BLaER1 treated with 17β-estradiol and CSF1 and Interleukin-3, amounts not matched to agents 10 nM and 100 nM (cell line): ENCODE data around the gene PXYLP1.

ENCODE experiments used
- H3K27ac ChIP-seq, 11 experiments: shearing (Covaris generic); formaldehyde crosslinking; 2 replicates each; pipeline ENCODE4 v1.8.1; 2022
- H3K27me3 ChIP-seq, 11 experiments: shearing (Covaris generic); formaldehyde crosslinking; 2 replicates each; pipeline ENCODE4 v1.8.1; 2022
- H3K36me3 ChIP-seq, 11 experiments: shearing (Covaris generic); formaldehyde crosslinking; 2 replicates each; pipeline ENCODE4 v1.8.1; 2022
- H3K4me1 ChIP-seq, 10 experiments: shearing (Covaris generic); formaldehyde crosslinking; 2 replicates each; pipeline ENCODE4 v1.8.1; 2022
- H3K4me2 ChIP-seq, 11 experiments: shearing (Covaris generic); formaldehyde crosslinking; 2 replicates each; pipeline ENCODE4 v1.8.1; 2022
- H3K4me3 ChIP-seq, 10 experiments: shearing (Covaris generic); formaldehyde crosslinking; 2 replicates each; pipeline ENCODE4 v1.8.1; 2022
- H3K9ac ChIP-seq, 11 experiments: shearing (Covaris generic); formaldehyde crosslinking; 2 replicates each; pipeline ENCODE4 v1.8.1; 2022
- H3K9me3 ChIP-seq, 11 experiments: shearing (Covaris generic); formaldehyde crosslinking; replicated peaks in 1 of 11; 2 replicates each; pipeline ENCODE4 v1.8.1; 2022
- H4K20me1 ChIP-seq, 11 experiments: shearing (Covaris generic); formaldehyde crosslinking; 2 replicates each; pipeline ENCODE4 v1.8.1; 2022
- Cebpa-rat ChIP-seq, 11 experiments: shearing (Covaris generic); IDR thresholded peaks; 2 replicates each; pipeline ENCODE4 v1.8.1; 2022

Gene PXYLP1

DNA sequence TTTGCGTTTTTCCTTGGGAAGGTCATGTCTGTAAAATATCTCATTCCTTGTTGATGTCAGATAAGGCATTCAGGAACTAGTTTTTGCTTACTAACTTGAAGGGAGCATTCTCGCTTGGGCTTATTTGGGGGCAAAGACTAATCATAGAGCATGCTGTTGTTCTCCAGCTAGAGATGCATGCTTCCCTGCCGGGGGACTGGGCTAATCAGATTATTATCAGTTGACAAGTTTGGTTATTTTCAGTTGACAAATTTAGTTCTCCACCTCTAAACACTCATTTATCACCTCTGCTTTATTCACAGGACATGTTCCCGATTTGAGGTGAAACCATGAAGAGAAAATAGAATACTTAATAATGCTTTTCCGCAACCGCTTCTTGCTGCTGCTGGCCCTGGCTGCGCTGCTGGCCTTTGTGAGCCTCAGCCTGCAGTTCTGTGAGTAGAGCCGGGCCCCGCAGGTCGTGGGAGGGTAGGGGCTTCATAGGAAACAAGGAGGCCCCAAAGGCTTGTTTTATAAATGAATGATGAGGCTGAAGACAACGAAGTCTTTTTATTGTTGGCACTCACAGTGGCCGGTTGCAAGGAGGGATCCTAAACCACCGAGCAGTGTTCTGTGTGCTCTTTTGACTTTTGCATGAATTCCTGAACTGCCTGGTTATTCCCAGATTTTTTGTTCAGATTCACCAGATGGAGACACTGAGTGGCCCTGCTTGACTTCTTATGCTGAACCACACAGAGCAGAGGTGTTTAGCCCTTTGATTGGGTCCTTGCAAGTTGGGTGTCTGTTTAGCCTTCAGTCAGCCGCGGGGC is 28.4 kb downstream of the PXYLP1 start:
- no peak for TF ChIP-seq Cebpa-rat (IDR thresholded peaks at IDR 0.05)

DNA sequence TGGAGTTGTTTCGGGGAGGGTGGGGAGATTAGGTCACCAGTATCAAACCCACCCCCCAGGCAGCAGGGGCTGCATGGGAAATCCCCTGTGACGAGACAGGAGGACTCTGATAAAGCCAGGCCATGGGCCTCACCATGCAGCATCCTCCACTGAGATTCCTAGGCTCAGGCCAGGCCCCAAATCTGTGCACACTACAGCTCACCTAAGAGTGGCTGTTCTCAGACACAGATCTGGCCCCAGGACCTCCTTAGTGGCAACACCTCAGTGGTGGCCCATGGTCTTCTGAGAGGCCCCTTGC is 29.0 kb downstream of the PXYLP1 start:
- H3K9me3 ChIP-seq, result peaks cover 0 to 4% (median 0%) of the 10 kb centered on the region in 11 experiments; a peak in 1 of 22 replicates
- H3K9ac ChIP-seq, result no peak overlapping the region
- no peaks in the 10 kb centered on the region for H3K27me3 ChIP-seq
- H3K4me1 ChIP-seq, result peaks cover 0 to 20% (median 7%) of the 10 kb centered on the region in 10 experiments; a peak in 11 of 20 replicates
- no peaks in the 10 kb centered on the region for H4K20me1 ChIP-seq
- H3K4me3 ChIP-seq, result no peak overlapping the region
- TF ChIP-seq Cebpa-rat (IDR thresholded peaks at IDR 0.05), result no peak
- H3K27ac ChIP-seq, result no peak overlapping the region
- H3K36me3 ChIP-seq, result peaks cover 0 to 39% (median 23%) of the 10 kb centered on the region in 11 experiments; a peak in 7 of 22 replicates
- H3K4me2 ChIP-seq, result no peak overlapping the region

More for the DNA sequence above, 28.4 kb downstream of the PXYLP1 start:
- Histone ChIP-seq H3K9ac (no peak overlapping the region), H3K27me3 (no peaks in the 10 kb centered on the region), H4K20me1 (no peaks in the 10 kb centered on the region), H3K9me3 (peaks cover 0 to 4% (median 0%) of the 10 kb centered on the region in 11 experiments; a peak in 1 of 22 replicates), H3K4me3 (no peak overlapping the region), H3K27ac (no peak overlapping the region), H3K4me2 (no peak overlapping the region), H3K4me1 (peaks cover 0 to 20% (median 7%) of the 10 kb centered on the region in 10 experiments; a peak in 12 of 20 replicates), H3K36me3 (peaks cover 0 to 36% (median 23%) of the 10 kb centered on the region in 11 experiments; a peak in 7 of 22 replicates)

DNA sequence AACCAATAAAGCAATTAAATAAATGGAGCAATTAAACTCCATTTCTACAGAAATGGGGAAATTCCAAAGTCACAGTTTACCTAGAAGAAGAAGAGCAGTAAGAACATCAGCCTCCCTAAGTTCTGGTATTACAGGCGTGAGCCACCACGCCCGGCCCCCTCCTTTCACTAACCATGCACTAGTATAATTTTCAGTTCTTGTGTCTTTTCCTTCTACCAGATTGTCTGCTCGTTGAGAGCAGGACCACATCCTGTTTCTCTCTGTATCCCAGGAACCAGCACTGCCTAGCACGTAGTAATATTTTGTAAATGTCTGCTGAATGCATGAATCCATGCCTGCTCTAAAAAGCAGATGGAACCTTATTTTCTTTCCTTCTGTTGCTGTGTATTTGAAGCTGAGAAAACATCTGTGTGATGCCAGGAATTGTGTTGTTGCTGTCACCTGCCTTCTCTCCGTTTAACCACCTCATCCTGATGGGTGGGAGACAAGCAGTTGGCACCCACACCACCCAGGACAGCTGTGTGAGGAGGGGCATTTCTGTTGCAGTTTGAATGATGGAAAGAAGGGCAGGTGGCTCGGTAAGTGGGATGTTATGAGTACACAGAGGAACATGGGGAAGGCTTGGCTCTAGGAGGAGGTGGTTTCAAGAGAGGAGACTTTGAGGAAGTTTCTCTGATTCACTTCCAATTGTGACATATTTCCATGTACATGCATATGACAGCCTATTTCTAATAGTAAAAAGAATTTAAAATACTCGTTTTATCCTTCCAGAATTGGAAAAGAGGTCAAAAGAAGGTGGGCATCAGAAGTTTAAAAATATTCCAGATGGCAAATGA is 30.1 kb downstream of the PXYLP1 start:
- H3K4me1 ChIP-seq, result peaks cover 2 to 20% (median 11%) of the 10 kb centered on the region in 10 experiments; a peak in 16 of 20 replicates
- no peak for TF ChIP-seq Cebpa-rat (IDR thresholded peaks at IDR 0.05)
- H4K20me1 ChIP-seq, result no peaks in the 10 kb centered on the region
- H3K36me3 ChIP-seq, result peaks cover 0 to 39% (median 23%) of the 10 kb centered on the region in 11 experiments; a peak in 7 of 22 replicates
- H3K9ac ChIP-seq, result no peak overlapping the region
- H3K4me3 ChIP-seq, result no peak overlapping the region
- H3K4me2 ChIP-seq, result peak overlapping the region in 2 of 11 experiments; percentile 15 to 31; a peak in 1 of 22 replicates
- H3K27ac ChIP-seq, result no peak overlapping the region
- no peaks in the 10 kb centered on the region for H3K27me3 ChIP-seq
- H3K9me3 ChIP-seq, result no peaks in the 10 kb centered on the region

DNA sequence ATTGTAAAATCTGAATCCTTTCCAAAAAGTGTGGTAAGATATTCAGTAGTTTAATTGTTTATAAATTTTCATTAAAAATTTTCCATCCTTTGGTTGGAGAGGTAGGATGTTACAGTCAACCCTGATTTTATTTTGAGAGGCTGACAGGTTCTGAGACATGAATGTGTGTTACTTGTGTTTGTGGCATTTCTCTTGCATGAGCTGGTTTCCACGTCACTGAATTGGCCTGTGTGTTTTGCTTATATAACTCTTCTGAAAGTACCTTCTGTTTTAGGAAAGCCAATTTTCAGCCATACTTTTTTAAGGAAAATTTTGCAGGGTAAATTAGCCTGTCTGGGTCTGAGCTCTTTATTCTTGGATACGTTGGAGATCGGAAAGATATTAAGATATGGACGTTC is 30.7 kb downstream of the PXYLP1 start:
- no peak overlapping the region for H3K9ac ChIP-seq
- no peak overlapping the region for H3K4me2 ChIP-seq
- H4K20me1 ChIP-seq, result no peaks in the 10 kb centered on the region
- H3K4me1 ChIP-seq, result peaks cover 8 to 26% (median 16%) of the 10 kb centered on the region in 10 experiments; a peak in 17 of 20 replicates
- H3K9me3 ChIP-seq, result no peaks in the 10 kb centered on the region
- no peak overlapping the region for H3K4me3 ChIP-seq
- TF ChIP-seq Cebpa-rat (IDR thresholded peaks at IDR 0.05), result no peak
- H3K27me3 ChIP-seq, result no peaks in the 10 kb centered on the region
- no peak overlapping the region for H3K27ac ChIP-seq
- H3K36me3 ChIP-seq, result peaks cover 0 to 39% (median 23%) of the 10 kb centered on the region in 11 experiments; a peak in 7 of 22 replicates

DNA sequence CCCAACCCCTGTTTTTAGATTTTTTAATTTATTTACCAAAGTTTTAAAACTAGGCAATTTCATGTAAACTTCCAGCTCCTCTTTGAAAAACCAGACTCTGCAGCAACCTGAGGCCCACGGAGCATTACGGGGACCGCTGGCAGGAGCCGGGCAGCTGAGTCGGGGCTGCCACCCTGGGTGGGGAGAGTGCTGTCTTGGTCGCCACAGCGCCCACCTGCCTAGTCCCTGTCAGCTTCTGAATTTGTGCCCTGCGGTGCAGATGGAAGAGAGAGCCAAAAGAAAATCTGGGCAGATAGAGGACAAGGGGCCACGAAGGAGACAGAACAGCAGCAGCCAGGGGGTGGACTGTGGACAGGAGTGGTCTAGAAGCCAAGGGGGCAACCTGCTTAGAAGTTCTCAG is 34.6 kb downstream of the PXYLP1 start:
- Histone ChIP-seq H3K9me3 (no peaks in the 10 kb centered on the region), H3K27me3 (no peaks in the 10 kb centered on the region), H3K4me2 (no peak overlapping the region; a peak in 1 of 22 replicates), H3K36me3 (peaks cover 0 to 31% (median 14%) of the 10 kb centered on the region in 11 experiments; a peak in 7 of 22 replicates), H3K4me3 (no peak overlapping the region), H3K27ac (no peak overlapping the region), H4K20me1 (no peaks in the 10 kb centered on the region), H3K4me1 (peaks cover 10 to 22% (median 13%) of the 10 kb centered on the region in 10 experiments; a peak in 18 of 20 replicates), H3K9ac (no peak overlapping the region)
- no peak for TF ChIP-seq Cebpa-rat (IDR thresholded peaks at IDR 0.05)

DNA sequence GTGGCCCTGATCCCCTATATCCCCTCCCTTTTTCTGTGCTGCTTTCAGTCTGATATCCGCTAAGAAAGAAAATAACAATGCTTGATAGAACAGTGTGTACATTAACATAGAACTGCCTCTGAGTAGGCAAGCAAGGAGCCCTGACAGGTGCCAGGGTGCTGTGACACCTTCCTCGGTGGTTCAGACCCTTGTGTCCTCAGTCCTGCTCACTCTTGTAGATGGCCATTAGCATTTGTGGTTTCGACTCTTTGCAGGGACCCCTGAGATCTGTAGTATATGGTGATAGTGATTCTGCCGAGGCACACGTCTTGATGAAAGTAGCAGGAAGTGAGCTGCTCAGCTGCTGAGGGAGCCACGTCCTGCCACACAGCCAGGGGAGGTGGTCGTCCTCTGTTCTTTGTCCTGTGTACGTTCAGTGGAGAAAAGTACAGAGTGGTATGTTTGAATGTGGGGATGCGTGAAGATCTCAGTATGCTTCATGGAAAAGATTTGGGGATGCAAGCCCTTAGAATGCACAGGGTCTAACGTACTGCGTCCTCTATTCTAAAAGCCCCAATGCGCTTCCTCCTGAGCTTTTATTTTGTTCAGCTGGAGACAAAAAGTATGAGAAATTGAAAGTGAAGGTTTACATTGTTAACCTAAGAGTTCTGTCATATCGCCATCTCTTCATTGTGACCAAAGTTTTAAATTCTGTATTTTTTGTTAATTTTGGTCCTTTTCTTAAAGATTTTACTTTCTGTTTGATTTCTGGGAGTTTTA is 35.4 kb downstream of the PXYLP1 start:
- Histone ChIP-seq H3K4me3 (no peak overlapping the region), H3K4me2 (peak overlapping the region; percentile 17 to 68 (median 46); a peak in 20 of 22 replicates), H3K36me3 (peaks cover 0 to 23% (median 13%) of the 10 kb centered on the region in 11 experiments; a peak in 7 of 22 replicates), H3K9ac (0 out of 22 replicates have a peak overlapping the region, but pooled peaks of 1 of the 11 experiments have one; percentile 22), H3K9me3 (no peaks in the 10 kb centered on the region), H4K20me1 (no peaks in the 10 kb centered on the region), H3K27ac (peak overlapping the region in 1 of 11 experiments; percentile 11; a peak in 1 of 22 replicates), H3K27me3 (no peaks in the 10 kb centered on the region), H3K4me1 (peaks cover 7 to 22% (median 16%) of the 10 kb centered on the region in 10 experiments; a peak in 18 of 20 replicates)
- TF ChIP-seq Cebpa-rat (IDR thresholded peaks at IDR 0.05), result no peak

DNA sequence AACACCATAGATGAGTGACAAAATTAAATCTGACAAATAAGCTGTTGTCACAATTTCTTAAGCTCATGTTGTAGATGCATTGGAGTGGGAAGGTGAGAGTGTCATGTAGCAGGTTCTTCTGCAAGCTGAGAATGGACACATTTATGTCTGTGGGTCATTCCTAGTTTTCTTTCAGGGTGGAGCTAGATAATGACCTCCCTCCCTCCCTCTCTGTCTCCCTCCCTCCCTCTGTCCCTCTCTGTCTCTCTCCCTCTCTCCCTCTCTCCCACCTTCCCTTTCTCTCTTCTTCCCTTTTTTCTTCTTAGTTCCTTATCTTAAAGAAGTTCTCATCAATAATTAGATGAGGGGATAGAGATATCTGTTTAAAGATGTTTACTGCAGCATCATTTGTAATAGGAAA is 36.0 kb downstream of the PXYLP1 start:
- H4K20me1 ChIP-seq, result no peaks in the 10 kb centered on the region
- no peak overlapping the region for H3K27ac ChIP-seq
- H3K9ac ChIP-seq, result no peak overlapping the region

DNA sequence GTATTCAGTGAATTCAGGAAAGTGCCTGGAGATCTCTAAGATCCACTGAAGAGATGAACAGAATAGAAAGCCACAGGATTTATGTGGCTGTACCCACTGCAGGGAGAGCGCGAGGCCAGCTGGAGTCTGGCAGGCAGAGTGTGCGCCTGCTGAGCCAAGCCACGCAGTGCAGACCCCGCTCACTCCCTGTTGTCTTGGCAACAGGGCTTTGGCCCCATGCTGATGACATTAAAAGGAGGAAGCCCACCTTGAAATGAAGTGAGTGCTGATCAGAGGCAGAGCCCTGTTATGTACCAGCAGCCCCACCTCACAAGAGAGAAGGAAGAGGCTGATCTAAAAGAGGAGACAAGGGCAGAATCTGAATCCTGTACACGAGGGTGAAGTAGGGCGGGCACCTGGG is 36.7 kb downstream of the PXYLP1 start:
- Histone ChIP-seq H3K36me3 (peaks cover 0 to 22% (median 13%) of the 10 kb centered on the region in 11 experiments; a peak in 7 of 22 replicates), H4K20me1 (no peaks in the 10 kb centered on the region), H3K9ac (no peak overlapping the region), H3K4me1 (peaks cover 4 to 22% (median 16%) of the 10 kb centered on the region in 10 experiments; a peak in 15 of 20 replicates), H3K27ac (no peak overlapping the region), H3K27me3 (no peaks in the 10 kb centered on the region), H3K9me3 (no peaks in the 10 kb centered on the region), H3K4me2 (no peak overlapping the region), H3K4me3 (no peak overlapping the region)
- TF ChIP-seq Cebpa-rat (IDR thresholded peaks at IDR 0.05), result no peak

More for the DNA sequence above, 36.0 kb downstream of the PXYLP1 start:
- Histone ChIP-seq H3K4me3 (no peak overlapping the region), H3K27me3 (no peaks in the 10 kb centered on the region), H3K9me3 (no peaks in the 10 kb centered on the region), H3K4me1 (peaks cover 4 to 22% (median 16%) of the 10 kb centered on the region in 10 experiments; a peak in 15 of 20 replicates), H3K36me3 (peaks cover 0 to 22% (median 13%) of the 10 kb centered on the region in 11 experiments; a peak in 7 of 22 replicates), H3K4me2 (peak overlapping the region in 5 of 11 experiments; percentile 17 to 57 (median 49); a peak in 6 of 22 replicates)
- no peak for TF ChIP-seq Cebpa-rat (IDR thresholded peaks at IDR 0.05)
